K562 (cell line): ENCODE measurements around the gene HLA-DOB. TPM values are rescaled to one million over a fixed set of nuclear protein-coding genes. Genes with fewer than 3 reads are reported as not detected.

Source experiments
- BCLAF1 ChIP-seq, 2 experiments: fragments of 450-650 bp in 1 of 2; IDR thresholded peaks; 2 replicates each; pipeline ENCODE4 v1.6.1; 2011 to 2017; ENCODE audit warnings: low read depth in 2 of 2, antibody characterized with exemption in 1 of 2, borderline replicate concordance in 1 of 2, low read length in 1 of 2, mild to moderate bottlenecking in 1 of 2, mixed read lengths in 1 of 2; ENCODE audit not compliant: control insufficient read depth in 1 of 2
- C11orf30 ChIP-seq: fragments of 450-650 bp; IDR thresholded peaks from 2 replicates; pipeline ENCODE4 v1.6.1; 2016; ENCODE audit warnings: low read depth, mild to moderate bottlenecking
- ETS2 ChIP-seq: IDR thresholded peaks from 2 replicates; pipeline ENCODE4 v1.6.1; 2016; ENCODE audit warnings: borderline replicate concordance, missing genetic modification characterization, mild to moderate bottlenecking, moderate library complexity, missing compliant biosample characterization; ENCODE audit not compliant: poor library complexity, severe bottlenecking
- HDAC1 ChIP-seq, 2 experiments: fragments of 450-650 bp; IDR thresholded peaks; 2 replicates each; pipeline ENCODE4 v1.6.1; 2016 to 2017; ENCODE audit warnings: inconsistent platforms in 1 of 2, mild to moderate bottlenecking in 1 of 2, moderate library complexity in 1 of 2
- HINFP ChIP-seq: fragments of 450-650 bp; conservative IDR thresholded peaks from 2 replicates; pipeline ENCODE4 v1.6.1; 2016; ENCODE audit warnings: missing genetic modification characterization, low read depth, mild to moderate bottlenecking, control low read depth, missing compliant biosample characterization
- HSF4 ChIP-seq: fragments of 250-450 bp; sonication (Bioruptor Pico); IDR thresholded peaks from 2 replicates; pipeline ENCODE4 v2.1.2; 2022; ENCODE audit warnings: mild to moderate bottlenecking, moderate library complexity, borderline replicate concordance
- KAT7 ChIP-seq: sonication (generic); formaldehyde crosslinking; IDR thresholded peaks from 2 replicates; pipeline ENCODE4 v1.8.0; 2022; ENCODE audit warnings: missing genetic modification reagents, mild to moderate bottlenecking, borderline replicate concordance
- MNT ChIP-seq, 2 experiments: fragments of 450-650 bp; conservative IDR thresholded peaks; 2 replicates each; pipeline ENCODE4 v1.6.1; 2017; ENCODE audit warnings: mild to moderate bottlenecking in 2 of 2, moderate library complexity in 2 of 2
- MXD1 ChIP-seq: fragments of 250-450 bp; sonication (Bioruptor Pico); IDR thresholded peaks from 2 replicates; pipeline ENCODE4 v1.8.0; 2021; ENCODE audit warnings: borderline replicate concordance, mild to moderate bottlenecking, moderate library complexity; ENCODE audit not compliant: poor library complexity, severe bottlenecking
- RB1 ChIP-seq: fragments of 450-650 bp; IDR thresholded peaks from 2 replicates; pipeline ENCODE4 v1.6.1; 2017; ENCODE audit warnings: low read depth, mild to moderate bottlenecking
- RBM39 ChIP-seq: fragments of 200-400 bp; formaldehyde crosslinking; optimal IDR thresholded peaks from 2 replicates; pipeline ENCODE3; 2018; ENCODE audit warnings: low read depth, low read length
- RFX5 ChIP-seq: IDR thresholded peaks from 2 replicates; pipeline ENCODE4 v1.6.1; 2011; ENCODE audit warnings: low read depth, mild to moderate bottlenecking, improper control_type of control experiment, low read length
- THRA ChIP-seq: fragments of 450-650 bp; IDR thresholded peaks from 2 replicates; pipeline ENCODE4 v1.6.1; 2017; ENCODE audit warnings: mild to moderate bottlenecking, moderate library complexity
- ZNF134 ChIP-seq: fragments of 250-450 bp; sonication (Bioruptor Pico); conservative IDR thresholded peaks from 2 replicates; pipeline ENCODE4 v1.4.0; 2020
- ZNF197 ChIP-seq: fragments of 200-800 bp; sonication (Bioruptor generic); IDR thresholded peaks from 2 replicates; pipeline ENCODE4 v1.6.1; 2016; ENCODE audit warnings: low read depth, missing genetic modification characterization, missing compliant biosample characterization
- ZNF274 ChIP-seq: IDR thresholded peaks from 2 replicates; pipeline ENCODE4 v1.6.1; 2011; ENCODE audit warnings: low read depth, mild to moderate bottlenecking, low read length, moderate library complexity, borderline replicate concordance
- ZNF41 ChIP-seq: fragments of 250-450 bp; sonication (Bioruptor Pico); conservative IDR thresholded peaks from 2 replicates; pipeline ENCODE4 v1.4.0; 2020; ENCODE audit warnings: mild to moderate bottlenecking
- ZNF431 ChIP-seq: sonication (generic); formaldehyde crosslinking; IDR thresholded peaks from 2 replicates; pipeline ENCODE4 v1.8.0; 2022; ENCODE audit warnings: mild to moderate bottlenecking, missing genetic modification reagents
- ZNF77 ChIP-seq: fragments of 250-450 bp; sonication (Bioruptor Pico); IDR thresholded peaks from 2 replicates; pipeline ENCODE4 v1.5.0; 2020
- polyA plus RNA-seq, 8 experiments: library from polyadenylated mRNA; depleted of rRNA in 4 of 8; stranded (reverse) in 5 of 8; unstranded in 3 of 8; fragments of >200 nt; fragmentation: Nextera tagmentation in 2 of 8; fragmentation: Illumina TruSeq in 1 of 8; extraction: Ambion mirVana in 2 of 8; extraction: Trizol in 1 of 8; gene quantifications; 2 replicates each; pipeline versions ENCODE4 v1.2.1 to v1.2.3, GENCODE V29; 2011 to 2014; ENCODE audit warnings: inconsistent platforms in 1 of 8, missing spikeins in 1 of 8
- total RNA-seq, 7 experiments: library from RNA; depleted of rRNA in 6 of 7; stranded (reverse); fragments of >200 nt in 6 of 7; fragmentation: Illumina TruSeq in 2 of 7; extraction: Trizol in 2 of 7; gene quantifications; 2 replicates each; pipeline versions ENCODE4 v1.2.1 to v1.2.3, GENCODE V29; 2011 to 2021; ENCODE audit warnings: low replicate concordance in 1 of 7

Gene HLA-DOB
- total and polyA plus RNA-seq, 9 of the 15 experiments (the other 6 are each of a cell fraction or from before 2014, with no cell fraction given), result 1.2 to 4.0 (median 2.5) TPM

- TF ChIP-seq HINFP (tag) (no peak), BCLAF1 (IDR thresholded peaks at IDR 0.05; ENCODE audit: borderline replicate concordance in 1 of 2, control insufficient read depth in 1 of 2, low read depth in 2 of 2, low read length in 1 of 2) (no peak), ETS2 (tag) (no peak), HSF4 (CRISPR knock-in tag) (no peak), ZNF431 (CRISPR knock-in tag) (no peak), HDAC1 (IDR thresholded peaks at IDR 0.05) (peak in 1 of 2 experiments; percentile 86; a peak in 2 of 4 replicates), ZNF77 (CRISPR knock-in tag) (no peak), KAT7 (no peak), ZNF134 (CRISPR knock-in tag) (0 out of 2 replicates have a peak, but pooled peaks have one; percentile 17), ZNF197 (CRISPR knock-in tag) (no peak), THRA (no peak), MNT (conservative IDR thresholded peaks at IDR 0.05) (0 out of 4 replicates have a peak, but pooled peaks have one; percentile 18 to 21), MXD1 (CRISPR knock-in tag) (no peak), C11orf30 (no peak), RBM39 (no peak), RB1 (no peak), ZNF274 (no peak), ZNF41 (no peak), RFX5 (no peak)
These were observed 40.5 kb upstream of the HLA-DOB start (continued) for GRCh38 chr6:32857156-32857891.
